Lower leg skin (tissue), 3 donors: ENCODE measurements around the gene GALR2.

Experiments used
- POLR2A ChIP-seq, 2 donors: fragments of 450-650 bp; IDR thresholded peaks; one replicate each; pipeline ENCODE4 v1.6.1; 2016 to 2017; ENCODE audit warnings: antibody characterized with exemption in 2 of 2, mild to moderate bottlenecking in 1 of 2, moderate library complexity in 1 of 2
- TF ChIP-seq, protein P1 (sequence below), 3 donors: fragments of 450-650 bp; IDR thresholded peaks; one replicate each; pipeline ENCODE4 v1.5.1; 2016; ENCODE audit warnings: antibody characterized with exemption in 3 of 3, mild to moderate bottlenecking in 3 of 3, moderate library complexity in 2 of 3

DNA sequence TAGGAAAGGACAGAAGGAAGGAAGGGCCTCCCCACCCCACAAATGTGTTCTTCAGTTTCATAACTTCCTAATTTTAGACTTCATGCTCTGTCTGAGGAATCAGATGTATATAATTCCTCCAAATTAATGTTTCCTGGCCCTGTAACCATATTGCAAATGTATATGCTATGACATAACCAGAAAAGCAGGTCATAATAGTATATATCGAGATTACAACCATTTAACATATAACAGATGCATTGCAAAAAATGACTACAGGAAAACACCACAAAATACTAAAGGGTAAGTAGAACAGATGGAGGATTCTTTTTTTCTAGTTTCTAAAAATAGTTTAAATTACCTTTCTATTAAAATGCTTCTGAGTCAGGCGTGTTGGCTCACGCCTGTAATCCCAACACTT, 32.1 kb downstream of the GALR2 start:
- TF ChIP-seq, protein P1, sequence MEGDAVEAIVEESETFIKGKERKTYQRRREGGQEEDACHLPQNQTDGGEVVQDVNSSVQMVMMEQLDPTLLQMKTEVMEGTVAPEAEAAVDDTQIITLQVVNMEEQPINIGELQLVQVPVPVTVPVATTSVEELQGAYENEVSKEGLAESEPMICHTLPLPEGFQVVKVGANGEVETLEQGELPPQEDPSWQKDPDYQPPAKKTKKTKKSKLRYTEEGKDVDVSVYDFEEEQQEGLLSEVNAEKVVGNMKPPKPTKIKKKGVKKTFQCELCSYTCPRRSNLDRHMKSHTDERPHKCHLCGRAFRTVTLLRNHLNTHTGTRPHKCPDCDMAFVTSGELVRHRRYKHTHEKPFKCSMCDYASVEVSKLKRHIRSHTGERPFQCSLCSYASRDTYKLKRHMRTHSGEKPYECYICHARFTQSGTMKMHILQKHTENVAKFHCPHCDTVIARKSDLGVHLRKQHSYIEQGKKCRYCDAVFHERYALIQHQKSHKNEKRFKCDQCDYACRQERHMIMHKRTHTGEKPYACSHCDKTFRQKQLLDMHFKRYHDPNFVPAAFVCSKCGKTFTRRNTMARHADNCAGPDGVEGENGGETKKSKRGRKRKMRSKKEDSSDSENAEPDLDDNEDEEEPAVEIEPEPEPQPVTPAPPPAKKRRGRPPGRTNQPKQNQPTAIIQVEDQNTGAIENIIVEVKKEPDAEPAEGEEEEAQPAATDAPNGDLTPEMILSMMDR (IDR thresholded peaks at IDR 0.05), result no peak
- TF ChIP-seq POLR2A (IDR thresholded peaks at IDR 0.05), result no peak
